Smooth muscle cell (in vitro differentiated cells): ENCODE results near the gene ANO4. TPM values are rescaled to one million over a fixed set of nuclear protein-coding genes. Genes with fewer than 3 reads are reported as not detected.

Experiments
- DNase-seq: peaks from one replicate; lab custom pipeline; 2025; ENCODE audit not compliant: unreplicated experiment; lab: John Stamatoyannopoulos, UW
- H2AFZ ChIP-seq: fragments of 200-600 bp; sonication (generic); 2 replicates; pipeline ENCODE4 v1.6.0; 2016; ENCODE audit warnings: antibody characterized with exemption, low read depth, mild to moderate bottlenecking
- H3F3A ChIP-seq: fragments of 200-600 bp; sonication (generic); 2 replicates; pipeline ENCODE4 v1.6.0; 2017; ENCODE audit warnings: antibody characterized with exemption, low read depth
- H3K27ac ChIP-seq: fragments of 200-600 bp; sonication (generic); 2 replicates; pipeline ENCODE4 v1.5.1; 2016; ENCODE audit warnings: low read depth, mild to moderate bottlenecking
- H3K27me3 ChIP-seq: fragments of 200-600 bp; sonication (generic); 2 replicates; pipeline ENCODE4 v1.6.1; 2016; ENCODE audit warnings: low read depth, mild to moderate bottlenecking
- H3K36me3 ChIP-seq: fragments of 200-600 bp; sonication (generic); 2 replicates; pipeline ENCODE4 v1.5.1; 2016; ENCODE audit warnings: low read depth
- H3K4me1 ChIP-seq: fragments of 200-600 bp; sonication (generic); 2 replicates; pipeline ENCODE4 v1.5.1; 2016; ENCODE audit warnings: low read depth
- H3K4me2 ChIP-seq: fragments of 200-600 bp; sonication (generic); 2 replicates; pipeline ENCODE4 v1.6.0; 2016; ENCODE audit warnings: mild to moderate bottlenecking
- H3K4me3 ChIP-seq: fragments of 200-600 bp; sonication (generic); 2 replicates; pipeline ENCODE4 v1.5.1; 2016; ENCODE audit warnings: mild to moderate bottlenecking
- H3K79me2 ChIP-seq: fragments of 200-600 bp; sonication (generic); 2 replicates; pipeline ENCODE4 v1.6.0; 2016; ENCODE audit warnings: low read depth, mild to moderate bottlenecking
- H3K9ac ChIP-seq: fragments of 200-600 bp; sonication (generic); 2 replicates; pipeline ENCODE4 v1.6.0; 2016; ENCODE audit warnings: low read depth
- H3K9me3 ChIP-seq: fragments of 200-600 bp; sonication (generic); replicated peaks from 2 replicates; pipeline ENCODE4 v1.5.1; 2016; ENCODE audit warnings: low read depth
- H4K20me1 ChIP-seq: fragments of 200-600 bp; sonication (generic); 2 replicates; pipeline ENCODE4 v1.6.0; 2016; ENCODE audit warnings: low read depth
- CTCF ChIP-seq: fragments of 200-600 bp; sonication (generic); IDR thresholded peaks from 2 replicates; pipeline ENCODE4 v1.5.1; 2017; ENCODE audit warnings: borderline replicate concordance, mild to moderate bottlenecking, antibody characterized with exemption; ENCODE audit not compliant: insufficient read depth, poor library complexity, severe bottlenecking
- WGBS: methylation state at CpG from one replicate; pipeline ENCODE4 v1.1.7; 2016; ENCODE audit warnings: low lambda C conversion rate; 5-methylcytosine and 5-hydroxymethylcytosine counted together
- polyA plus RNA-seq: library from polyadenylated mRNA; unstranded; fragments of >200 nt; fragmentation: Nextera tagmentation; extraction: Ambion mirVana; gene quantifications from 2 replicates; pipeline ENCODE4 v1.2.1, GENCODE V29; 2016
- total RNA-seq: library from RNA; depleted of rRNA; stranded (reverse); fragments of >200 nt; gene quantifications from 2 replicates; pipeline ENCODE4 v1.2.3, GENCODE V29; 2014

The ANO4 gene
- total and polyA plus RNA-seq, 2 experiments from 2014 or later = 27.3 to 51.7 TPM

- H4K20me1 ChIP-seq = peaks cover 16% of the 10 kb centered on the region
- H3K9me3 ChIP-seq = no peaks in the 10 kb centered on the region
- 67% methylated on average over 3 of the region's 3 CpGs for WGBS
- no peak overlapping the region for H2AFZ ChIP-seq
- no peak overlapping the region for H3K4me3 ChIP-seq
- H3K4me1 ChIP-seq = no peaks in the 10 kb centered on the region
- H3K4me2 ChIP-seq = no peak overlapping the region
- H3F3A ChIP-seq = no peaks in the 10 kb centered on the region
- H3K9ac ChIP-seq = no peak overlapping the region
- H3K27ac ChIP-seq = no peak overlapping the region
- TF ChIP-seq CTCF = no peak
- no peaks in the 10 kb centered on the region for H3K79me2 ChIP-seq
- H3K36me3 ChIP-seq = no peaks in the 10 kb centered on the region
- H3K27me3 ChIP-seq = no peaks in the 10 kb centered on the region
- no peak for DNase-seq
Measured at GRCh38 chr12:100845095-100845494, 50.5 kb downstream of the ANO4 start.

- no peak for DNase-seq
- H4K20me1 ChIP-seq = peaks cover 30% of the 10 kb centered on the region
- no peak overlapping the region for H3K27ac ChIP-seq
- no peaks in the 10 kb centered on the region for H3F3A ChIP-seq
- no peaks in the 10 kb centered on the region for H3K4me1 ChIP-seq
- peaks cover 14% of the 10 kb centered on the region for H3K79me2 ChIP-seq
- 65% methylated on average over 3 of the region's 3 CpGs for WGBS
- H3K4me2 ChIP-seq = no peak overlapping the region
- H2AFZ ChIP-seq = no peak overlapping the region
- no peaks in the 10 kb centered on the region for H3K27me3 ChIP-seq
- no peaks in the 10 kb centered on the region for H3K9me3 ChIP-seq
- no peak overlapping the region for H3K9ac ChIP-seq
- no peak overlapping the region for H3K4me3 ChIP-seq
- TF ChIP-seq CTCF = no peak
- no peaks in the 10 kb centered on the region for H3K36me3 ChIP-seq
Measured at GRCh38 chr12:100851637-100852036, 57.1 kb downstream of the ANO4 start.

GRCh38 chr12:100857418-100857817 lies 62.8 kb downstream of the ANO4 start:
- Histone ChIP-seq H3F3A (no peaks in the 10 kb centered on the region), H3K4me3 (no peak overlapping the region), H2AFZ (no peak overlapping the region), H4K20me1 (no peaks in the 10 kb centered on the region), H3K27ac (no peak overlapping the region), H3K9me3 (no peaks in the 10 kb centered on the region), H3K27me3 (no peaks in the 10 kb centered on the region), H3K36me3 (no peaks in the 10 kb centered on the region), H3K4me1 (no peaks in the 10 kb centered on the region), H3K9ac (no peak overlapping the region), H3K4me2 (no peak overlapping the region), H3K79me2 (peaks cover 14% of the 10 kb centered on the region)
- no peak for TF ChIP-seq CTCF
- no peak for DNase-seq
- 72% methylated on average over 4 of the region's 4 CpGs for WGBS

GRCh38 chr12:100857971-100858370 lies 63.4 kb downstream of the ANO4 start:
- H3K4me3 ChIP-seq = no peak overlapping the region
- no peak for TF ChIP-seq CTCF
- peaks cover under 1% of the 10 kb centered on the region for H4K20me1 ChIP-seq
- H3K27ac ChIP-seq = no peak overlapping the region
- H3K9me3 ChIP-seq = no peaks in the 10 kb centered on the region
- H3K4me2 ChIP-seq = no peak overlapping the region
- no peaks in the 10 kb centered on the region for H3K27me3 ChIP-seq
- no peaks in the 10 kb centered on the region for H3K36me3 ChIP-seq
- H3K9ac ChIP-seq = no peak overlapping the region
- H3K79me2 ChIP-seq = peaks cover 12% of the 10 kb centered on the region
- no peaks in the 10 kb centered on the region for H3F3A ChIP-seq
- no peak for DNase-seq
- no peak overlapping the region for H2AFZ ChIP-seq
- WGBS = 91% methylated on average over 1 of the region's 1 CpG
- H3K4me1 ChIP-seq = no peaks in the 10 kb centered on the region
